K562 (cell line): ENCODE results near the gene SEPTIN8. TPM values are rescaled to one million over a fixed set of nuclear protein-coding genes. Genes with fewer than 3 reads are reported as not detected.

Experiments used
- BCOR ChIP-seq: fragments of 450-650 bp; IDR thresholded peaks from 2 replicates; pipeline ENCODE4 v1.6.1; 2016
- CHD4 ChIP-seq: fragments of 200-600 bp; sonication (generic); IDR thresholded peaks from 3 replicates; pipeline ENCODE4 v1.6.1; 2012; ENCODE audit warnings: low read depth, mild to moderate bottlenecking, mixed read lengths, low read length, inconsistent platforms; ENCODE audit not compliant: insufficient read depth, insufficient replicate concordance, poor library complexity, severe bottlenecking
- CTBP1 ChIP-seq: fragments of 450-650 bp; IDR thresholded peaks from 2 replicates; pipeline ENCODE4 v1.6.1; 2016; ENCODE audit warnings: borderline replicate concordance
- ETS1 ChIP-seq: conservative IDR thresholded peaks from 2 replicates; pipeline ENCODE4 v1.6.1; 2011; ENCODE audit warnings: low read depth, mild to moderate bottlenecking, low read length; ENCODE audit not compliant: control insufficient read depth
- FOS ChIP-seq: IDR thresholded peaks from 3 replicates; pipeline ENCODE4 v1.6.1; 2011; ENCODE audit not compliant: insufficient read length; ENCODE audit errors: extremely low read depth
- JUNB ChIP-seq: fragments of 450-650 bp; formaldehyde crosslinking; conservative IDR thresholded peaks from 2 replicates; pipeline ENCODE4 v1.4.0; 2020; ENCODE audit warnings: mild to moderate bottlenecking
- MXI1 ChIP-seq: IDR thresholded peaks from 2 replicates; pipeline ENCODE4 v1.6.1; 2011; ENCODE audit warnings: low read depth, mild to moderate bottlenecking, improper control_type of control experiment, low read length
- NFIC ChIP-seq: fragments of 450-650 bp; IDR thresholded peaks from 2 replicates; pipeline ENCODE4 v1.6.1; 2017; ENCODE audit warnings: mild to moderate bottlenecking, inconsistent platforms
- NFIX ChIP-seq: fragments of 250-450 bp; sonication (Bioruptor Pico); IDR thresholded peaks from 2 replicates; pipeline ENCODE4 v1.4.0; 2020; ENCODE audit warnings: low read depth, mild to moderate bottlenecking, moderate library complexity
- POLR2AphosphoS5 ChIP-seq: IDR thresholded peaks from 2 replicates; pipeline ENCODE4 v1.6.1; 2011; ENCODE audit warnings: mild to moderate bottlenecking, low read depth, low read length, moderate library complexity; ENCODE audit not compliant: control insufficient read depth, insufficient read depth
- SIN3A ChIP-seq, 2 experiments: fragments of 150-350 bp in 1 of 2; IDR thresholded peaks; 2 replicates each; pipeline ENCODE4 v1.6.1; 2011 to 2016; ENCODE audit warnings: borderline replicate concordance in 2 of 2, low read depth in 2 of 2, low read length in 2 of 2, mild to moderate bottlenecking in 2 of 2, moderate library complexity in 2 of 2; ENCODE audit not compliant: control insufficient read depth in 1 of 2
- SP2 ChIP-seq: IDR thresholded peaks from 2 replicates; pipeline ENCODE4 v1.6.1; 2011; ENCODE audit warnings: mild to moderate bottlenecking, low read depth, low read length, moderate library complexity; ENCODE audit not compliant: poor library complexity, severe bottlenecking; ENCODE audit errors: extremely low read depth
- SREBF2 ChIP-seq: sonication (generic); formaldehyde crosslinking; IDR thresholded peaks from 2 replicates; pipeline ENCODE4 v1.4.0; 2020; ENCODE audit warnings: mild to moderate bottlenecking, missing genetic modification reagents
- TAF9B ChIP-seq: fragments of 450-650 bp; IDR thresholded peaks from 2 replicates; pipeline ENCODE4 v1.6.1; 2018; ENCODE audit warnings: mild to moderate bottlenecking; ENCODE audit not compliant: partially characterized antibody
- THAP7 ChIP-seq: fragments of 250-450 bp; sonication (Bioruptor Pico); IDR thresholded peaks from 2 replicates; pipeline ENCODE4 v1.5.0; 2021
- TOE1 ChIP-seq, 2 experiments: fragments of 450-650 bp in 1 of 2; sonication (generic) in 1 of 2; formaldehyde crosslinking in 1 of 2; IDR thresholded peaks; 2 replicates each; pipeline versions ENCODE4 v1.7.1 to v1.8.0; 2016 to 2022; ENCODE audit warnings: borderline replicate concordance in 2 of 2, mild to moderate bottlenecking in 2 of 2, antibody characterized with exemption in 1 of 2, inconsistent platforms in 1 of 2, low read depth in 1 of 2, missing genetic modification reagents in 1 of 2, moderate library complexity in 1 of 2
- ZHX1 ChIP-seq: fragments of 150-350 bp; conservative IDR thresholded peaks from 2 replicates; pipeline ENCODE4 v1.6.1; 2014; ENCODE audit warnings: low read length
- ZNF512 ChIP-seq: IDR thresholded peaks from 2 replicates; pipeline ENCODE4 v1.6.1; 2016; ENCODE audit warnings: missing genetic modification characterization, missing compliant biosample characterization
- ZNF586 ChIP-seq: fragments of 450-650 bp; formaldehyde crosslinking; conservative IDR thresholded peaks from 2 replicates; pipeline ENCODE4 v1.4.0; 2020; ENCODE audit warnings: mild to moderate bottlenecking, moderate library complexity
- polyA plus RNA-seq, 8 experiments: library from polyadenylated mRNA; depleted of rRNA in 4 of 8; stranded (reverse) in 5 of 8; unstranded in 3 of 8; fragments of >200 nt; fragmentation: Nextera tagmentation in 2 of 8; fragmentation: Illumina TruSeq in 1 of 8; extraction: Ambion mirVana in 2 of 8; extraction: Trizol in 1 of 8; gene quantifications; 2 replicates each; pipeline versions ENCODE4 v1.2.1 to v1.2.3, GENCODE V29; 2011 to 2014; ENCODE audit warnings: inconsistent platforms in 1 of 8, missing spikeins in 1 of 8
- total RNA-seq, 7 experiments: library from RNA; depleted of rRNA in 6 of 7; stranded (reverse); fragments of >200 nt in 6 of 7; fragmentation: Illumina TruSeq in 2 of 7; extraction: Trizol in 2 of 7; gene quantifications; 2 replicates each; pipeline versions ENCODE4 v1.2.1 to v1.2.3, GENCODE V29; 2011 to 2021; ENCODE audit warnings: low replicate concordance in 1 of 7

The SEPTIN8 gene
- total and polyA plus RNA-seq, 9 of the 15 experiments (the other 6 are each of a cell fraction or from before 2014, with no cell fraction given) = 19.3 to 142 (median 101) TPM

- TF ChIP-seq POLR2AphosphoS5 (peak; percentile 39; the same call in 1 of the 2 replicates), SP2 (no peak), CHD4 (no peak), THAP7 (CRISPR knock-in tag) (no peak), NFIC (peak; percentile 86), TAF9B (no peak), ZNF512 (tag) (no peak), NFIX (CRISPR knock-in tag) (no peak; the same call in 1 of the 2 replicates), ZNF586 (CRISPR knock-in tag) (no peak), SIN3A (IDR thresholded peaks at IDR 0.05; ENCODE audit: borderline replicate concordance in 2 of 2, control insufficient read depth in 1 of 2, low read depth in 2 of 2, low read length in 2 of 2) (peak in 1 of 2 experiments; percentile 62; a peak in 1 of 4 replicates), BCOR (no peak), CTBP1 (0 out of 2 replicates have a peak, but pooled peaks have one; percentile 12), ZHX1 (no peak), TOE1 (IDR thresholded peaks at IDR 0.05; ENCODE audit: borderline replicate concordance) (peak; percentile 33; the same call in 1 of the 2 replicates), TOE1 (CRISPR knock-in tag; IDR thresholded peaks at IDR 0.05; ENCODE audit: borderline replicate concordance, low read depth) (no peak), MXI1 (peak; percentile 52; the same call in 1 of the 2 replicates), FOS (no peak), ETS1 (no peak), JUNB (CRISPR knock-in tag) (no peak), SREBF2 (no peak)
Observed at GRCh38 chr5:132776131-132776937, 705 bp downstream of the SEPTIN8 start (continued).
